Measurements from ENCODE around the gene MRPS15.
A peak's percentile ranks its signal among the peaks of the same experiment; 100 is the strongest.

The MRPS15 gene

DNA sequence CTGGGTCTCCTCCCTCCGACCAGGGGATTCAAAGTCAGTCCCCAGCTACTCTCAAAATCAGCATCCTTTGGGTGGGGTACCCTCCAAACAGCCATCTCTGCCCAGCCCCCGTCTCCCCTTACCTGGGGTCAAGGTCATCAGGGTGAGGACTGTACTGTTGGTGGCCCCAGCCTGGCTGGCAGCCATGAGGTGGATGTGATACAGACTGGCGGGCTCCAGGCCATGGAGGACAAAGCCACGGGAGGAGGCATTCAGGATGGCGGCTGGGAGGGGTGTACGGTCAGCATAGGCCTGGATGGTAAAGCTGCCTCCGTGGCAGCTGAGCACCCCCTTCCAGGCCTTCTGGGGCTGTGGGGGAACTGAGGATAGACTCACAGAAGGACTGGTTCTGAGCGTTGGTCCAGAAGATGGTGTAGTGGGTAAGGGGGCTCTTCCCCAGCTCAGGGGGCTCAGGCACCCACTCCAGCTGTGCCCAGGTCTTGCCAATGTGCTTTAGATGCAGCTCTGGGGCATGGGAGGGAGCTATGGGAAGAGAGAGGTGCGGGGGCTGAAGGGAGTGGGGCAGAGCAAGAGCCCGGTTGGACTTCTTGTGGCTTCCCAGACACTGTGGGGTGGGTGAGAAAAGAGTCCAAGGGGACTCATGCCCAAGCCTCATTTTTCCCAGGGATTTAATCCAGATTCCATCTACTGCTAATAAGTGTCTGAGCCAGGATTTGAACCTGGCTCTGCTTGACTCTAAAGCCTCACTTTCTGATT, 3.7 kb upstream of the MRPS15 start:
- no peak overlapping the region for H3K4me3 ChIP-seq (replicated peaks; ENCODE audit: low read depth, low read length)
- no peak for DNase-seq (ENCODE audit: extremely low read depth, low read depth)
- TF ChIP-seq CTCF (IDR thresholded peaks at IDR 0.05; ENCODE audit: low read depth, low read length, missing control alignments) = no peak

DNA sequence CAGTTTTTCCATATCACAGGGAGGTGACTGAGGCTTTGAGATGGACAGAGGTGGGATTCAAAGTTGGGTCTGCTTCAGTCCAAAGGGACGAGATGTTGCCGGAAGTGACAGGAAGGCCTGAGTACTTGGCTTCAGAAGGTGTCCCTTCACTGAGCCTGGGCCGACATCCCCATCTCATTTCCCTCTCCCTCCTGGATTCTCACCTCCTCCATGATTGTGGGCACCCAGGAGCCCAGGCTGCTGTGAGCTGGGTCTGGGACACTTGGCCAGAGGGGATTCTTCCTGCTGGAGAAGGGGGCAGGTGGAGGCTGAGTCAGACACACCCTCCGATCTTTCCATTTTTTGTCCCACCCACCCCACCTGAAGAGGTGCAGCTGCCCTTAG, 2.8 kb upstream of the MRPS15 start:
- no peak overlapping the region for H3K4me3 ChIP-seq (replicated peaks; ENCODE audit: low read depth, low read length)
- DNase-seq (ENCODE audit: extremely low read depth, low read depth) = no peak
- no peak for TF ChIP-seq CTCF (IDR thresholded peaks at IDR 0.05; ENCODE audit: low read depth, low read length, missing control alignments)

GRCh38 chr1:36466370-36467026, 2.3 kb upstream of the MRPS15 start:
- no peak for DNase-seq (ENCODE audit: extremely low read depth, low read depth)
- no peak overlapping the region for H3K4me3 ChIP-seq (replicated peaks; ENCODE audit: low read depth, low read length)
- TF ChIP-seq CTCF (IDR thresholded peaks at IDR 0.05; ENCODE audit: low read depth, low read length, missing control alignments) = no peak

GRCh38 chr1:36465731-36466369, 1.7 kb upstream of the MRPS15 start:
- DNase-seq (ENCODE audit: extremely low read depth, low read depth) = no peak
- no peak for TF ChIP-seq CTCF (IDR thresholded peaks at IDR 0.05; ENCODE audit: low read depth, low read length, missing control alignments)
- no peak overlapping the region for H3K4me3 ChIP-seq (replicated peaks; ENCODE audit: low read depth, low read length)

DNA sequence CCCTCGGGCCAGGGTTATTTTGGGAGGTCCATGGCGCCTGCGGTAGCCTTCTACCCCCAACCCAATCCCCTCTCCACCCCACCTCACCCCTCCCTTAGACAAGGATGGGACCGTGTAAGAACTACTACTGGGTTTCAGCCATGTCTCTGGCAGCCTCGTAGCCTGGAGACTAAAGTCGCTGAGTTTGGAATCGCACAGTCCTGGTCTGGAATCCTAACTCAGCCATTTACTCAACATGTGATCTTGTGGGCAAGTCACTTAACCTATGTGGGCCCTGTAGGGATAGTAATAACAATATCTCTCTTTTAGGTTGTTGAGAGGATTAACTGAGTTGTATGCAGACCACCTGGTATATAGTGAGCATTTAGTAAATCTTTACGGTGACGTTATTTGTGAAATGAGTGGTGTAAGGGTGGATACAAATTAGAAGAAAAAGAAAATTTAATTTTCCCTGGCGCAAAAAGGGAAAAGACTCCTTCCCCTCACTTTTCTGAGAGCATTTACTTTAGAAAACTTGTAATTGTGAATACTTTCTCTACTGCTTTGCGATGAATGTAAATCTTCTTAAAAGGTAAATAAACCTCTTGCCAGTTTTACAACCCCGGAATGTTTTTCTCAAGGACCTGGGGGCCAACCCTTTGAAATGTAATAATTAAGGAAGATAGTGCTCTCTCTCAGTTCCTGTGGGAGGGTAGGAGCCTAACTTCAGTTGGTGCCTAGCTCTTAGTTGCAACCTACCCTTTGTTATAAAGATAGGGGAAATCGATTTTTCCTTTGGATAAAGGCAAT, 615 bp upstream of the MRPS15 start:
- H3K4me3 ChIP-seq (replicated peaks; ENCODE audit: low read depth, low read length) = peak overlapping the region; percentile 81
- no peak for DNase-seq (ENCODE audit: extremely low read depth, low read depth)
- no peak for TF ChIP-seq CTCF (IDR thresholded peaks at IDR 0.05; ENCODE audit: low read depth, low read length, missing control alignments)

DNA sequence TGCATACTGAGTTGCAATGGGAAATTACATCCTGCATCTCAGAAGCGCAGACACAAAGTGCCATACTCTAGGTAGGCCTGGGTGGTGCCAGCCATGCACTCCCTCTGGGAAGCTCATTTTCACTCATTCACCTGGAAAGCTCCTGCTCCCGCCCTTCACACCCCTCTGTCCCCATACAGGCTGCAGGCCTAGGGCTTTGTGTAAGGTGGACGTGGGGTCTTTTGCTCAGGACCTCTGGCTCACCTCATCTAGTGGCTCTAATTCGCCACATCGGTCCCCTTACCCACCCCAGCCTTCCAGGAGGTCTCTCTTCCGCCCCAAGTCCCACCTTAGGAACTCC, 751 bp downstream of the MRPS15 start:
- TF ChIP-seq CTCF (IDR thresholded peaks at IDR 0.05; ENCODE audit: low read depth, low read length, missing control alignments) = no peak
- H3K4me3 ChIP-seq (replicated peaks; ENCODE audit: low read depth, low read length) = peak overlapping the region; percentile 81
- no peak for DNase-seq (ENCODE audit: extremely low read depth, low read depth)
